Ishikawa (cell line): ENCODE results near the gene GMFB.

Experiments
- CEBPB ChIP-seq: IDR thresholded peaks from 2 replicates; pipeline ENCODE4 v1.6.1; 2012
- CREB1 ChIP-seq: IDR thresholded peaks from 2 replicates; pipeline ENCODE4 v1.6.1; 2012; ENCODE audit warnings: low read depth
- EGR1 ChIP-seq: IDR thresholded peaks from 2 replicates; pipeline ENCODE4 v1.6.1; 2012
- EP300 ChIP-seq: IDR thresholded peaks from 2 replicates; pipeline ENCODE4 v1.6.1; 2012; ENCODE audit warnings: borderline replicate concordance
- FOXM1 ChIP-seq: IDR thresholded peaks from 2 replicates; pipeline ENCODE4 v1.6.1; 2012; ENCODE audit warnings: low read depth, borderline replicate concordance
- MAX ChIP-seq: IDR thresholded peaks from 2 replicates; pipeline ENCODE4 v1.6.1; 2012
- NFIC ChIP-seq: IDR thresholded peaks from 2 replicates; pipeline ENCODE4 v1.6.1; 2012
- RAD21 ChIP-seq: IDR thresholded peaks from 2 replicates; pipeline ENCODE4 v1.6.1; 2012; ENCODE audit warnings: low read depth
- REST ChIP-seq: IDR thresholded peaks from 2 replicates; pipeline ENCODE4 v1.6.1; 2012; ENCODE audit warnings: low read depth, mild to moderate bottlenecking
- TAF1 ChIP-seq: IDR thresholded peaks from 2 replicates; pipeline ENCODE4 v1.6.1; 2012; ENCODE audit warnings: low read depth, mild to moderate bottlenecking
- TCF12 ChIP-seq: IDR thresholded peaks from 2 replicates; pipeline ENCODE4 v1.6.1; 2012; ENCODE audit warnings: low read depth
- TEAD4 ChIP-seq: IDR thresholded peaks from 2 replicates; pipeline ENCODE4 v1.6.1; 2012
- YY1 ChIP-seq: IDR thresholded peaks from 2 replicates; pipeline ENCODE4 v1.6.1; 2012; ENCODE audit warnings: low read depth
- ZBTB7A ChIP-seq: IDR thresholded peaks from 2 replicates; pipeline ENCODE4 v1.6.1; 2012; ENCODE audit warnings: low read depth
- TF ChIP-seq, protein P1 (sequence below): IDR thresholded peaks from 2 replicates; pipeline ENCODE4 v1.6.1; 2012

Gene GMFB

DNA sequence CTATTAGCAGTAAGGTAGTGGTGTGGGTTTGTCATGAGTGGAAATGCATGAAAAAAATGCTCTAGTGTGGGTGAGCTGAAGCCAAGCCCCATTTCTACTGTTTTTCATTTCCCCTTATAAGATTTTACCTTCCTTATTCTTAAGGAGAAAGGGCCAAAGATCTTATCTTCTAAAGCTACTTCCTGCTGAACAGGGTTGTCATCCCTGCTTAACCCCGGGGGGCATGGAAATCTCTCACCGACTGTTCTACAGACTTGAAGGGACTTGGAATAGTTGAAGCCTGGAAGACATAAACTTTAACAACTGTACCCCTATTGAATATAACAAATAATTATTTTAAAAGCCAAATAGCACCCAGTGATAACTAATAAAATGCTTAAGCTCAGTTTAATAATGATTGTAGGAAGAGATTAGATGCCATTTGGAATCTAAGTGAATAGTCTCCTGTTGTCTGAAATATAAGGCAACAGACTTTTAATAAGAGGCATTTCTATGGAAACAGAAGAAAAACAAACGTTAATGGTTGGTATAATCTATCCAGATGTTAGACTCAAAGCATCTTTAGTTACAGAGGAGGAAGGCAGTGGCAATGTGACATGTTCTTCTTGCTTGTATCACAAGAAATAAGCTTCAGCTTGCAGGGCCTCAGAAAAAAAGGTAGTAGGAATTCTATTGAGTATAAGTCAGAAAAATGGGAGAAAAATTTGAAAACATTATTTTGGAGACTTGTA, 1.8 kb upstream of the GMFB start:
- TF ChIP-seq RAD21 (no peak), TAF1 (no peak)
- TF ChIP-seq, protein P1, sequence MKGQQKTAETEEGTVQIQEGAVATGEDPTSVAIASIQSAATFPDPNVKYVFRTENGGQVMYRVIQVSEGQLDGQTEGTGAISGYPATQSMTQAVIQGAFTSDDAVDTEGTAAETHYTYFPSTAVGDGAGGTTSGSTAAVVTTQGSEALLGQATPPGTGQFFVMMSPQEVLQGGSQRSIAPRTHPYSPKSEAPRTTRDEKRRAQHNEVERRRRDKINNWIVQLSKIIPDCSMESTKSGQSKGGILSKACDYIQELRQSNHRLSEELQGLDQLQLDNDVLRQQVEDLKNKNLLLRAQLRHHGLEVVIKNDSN, result no peak

GRCh38 chr14:54489731-54490444, 1.1 kb upstream of the GMFB start:
- TF ChIP-seq TAF1 (no peak), FOXM1 (no peak), TEAD4 (no peak), EGR1 (no peak)
- TF ChIP-seq, protein P1, result no peak

DNA sequence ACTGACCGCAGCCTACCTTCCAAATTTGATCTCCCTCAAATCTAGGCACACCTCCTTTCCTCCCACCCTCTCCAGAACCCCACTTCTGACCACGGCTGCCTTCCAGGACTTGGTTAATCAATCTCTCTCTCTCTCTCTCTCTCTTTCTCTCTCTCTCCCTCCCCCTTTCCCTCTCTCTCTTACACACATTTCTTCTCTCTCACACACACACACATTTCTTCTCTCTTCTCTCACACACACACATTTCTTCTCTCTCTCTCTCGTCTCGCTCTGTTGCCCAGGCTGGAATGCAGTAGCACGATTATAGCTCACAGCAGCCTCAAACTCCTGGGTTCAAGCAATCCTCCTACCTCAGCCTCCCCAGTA, 521 bp upstream of the GMFB start:
- no peak for TF ChIP-seq TAF1
- TF ChIP-seq EP300, result no peak
- TF ChIP-seq CREB1, result no peak
- peak; percentile 46 for TF ChIP-seq TEAD4
- no peak for TF ChIP-seq MAX

DNA sequence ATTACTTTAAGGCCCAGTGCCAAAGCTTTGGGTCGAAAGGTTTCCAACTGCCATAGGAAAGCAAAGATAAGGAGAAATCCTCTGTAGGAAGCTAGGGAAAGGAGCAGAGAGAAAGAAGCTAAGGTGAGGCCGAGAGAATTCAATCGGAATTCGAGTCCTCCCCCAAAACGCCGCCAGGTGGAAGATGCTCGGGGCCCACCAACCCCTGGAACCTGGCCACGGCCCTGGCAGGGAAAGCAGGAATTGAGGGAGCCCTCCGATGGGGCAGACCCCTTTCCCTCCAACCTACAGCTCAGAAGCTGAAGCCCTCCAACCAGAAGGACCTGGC, 498 bp downstream of the GMFB start:
- TF ChIP-seq ZBTB7A, result no peak; the same call in 1 of the 2 replicates
- no peak for TF ChIP-seq MAX
- TF ChIP-seq CREB1, result no peak
- TF ChIP-seq TEAD4, result 0 out of 2 replicates have a peak, but pooled peaks have one; percentile 0

- TF ChIP-seq CREB1 (no peak), MAX (no peak), YY1 (no peak), NFIC (no peak), TCF12 (no peak), RAD21 (no peak), FOXM1 (no peak)
These were observed 1.0 kb downstream of the GMFB start for GRCh38 chr14:54487771-54488170.

DNA sequence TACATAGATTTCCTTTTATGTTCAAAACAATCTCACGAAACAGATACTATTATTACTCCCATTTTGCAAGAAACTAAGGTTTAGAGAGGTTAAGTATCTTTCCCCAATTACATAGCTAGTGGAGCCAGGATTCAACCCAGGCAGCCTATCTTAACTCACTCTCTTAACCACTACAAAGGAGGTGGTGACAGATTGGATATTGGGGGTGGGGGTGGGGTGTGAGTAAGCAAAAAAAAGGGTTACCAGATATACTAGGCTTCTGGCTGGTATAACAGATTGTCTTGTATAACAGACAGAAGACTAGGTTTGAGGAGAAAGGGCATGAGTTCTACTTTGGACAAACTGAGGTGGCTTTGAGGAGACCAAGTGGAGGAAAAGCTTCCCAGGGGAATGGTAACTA, 2.1 kb downstream of the GMFB start:
- TF ChIP-seq FOXM1, result no peak
- no peak for TF ChIP-seq CEBPB
- no peak for TF ChIP-seq TAF1
- no peak for TF ChIP-seq MAX
- no peak for TF ChIP-seq NFIC
- TF ChIP-seq EP300, result no peak
- TF ChIP-seq YY1, result no peak

- TF ChIP-seq YY1 (no peak), ZBTB7A (no peak), TEAD4 (no peak), NFIC (no peak)
- TF ChIP-seq, protein P1, result no peak
These were observed 4.9 kb downstream of the GMFB start for GRCh38 chr14:54483846-54484245.

GRCh38 chr14:54483073-54483745, 5.6 kb downstream of the GMFB start:
- no peak for TF ChIP-seq NFIC
- TF ChIP-seq REST, result no peak
- TF ChIP-seq RAD21, result no peak
- TF ChIP-seq TCF12, result no peak
- TF ChIP-seq, protein P1, result no peak
- no peak for TF ChIP-seq MAX
